GM18858 (cell line): ENCODE measurements around the gene GOLIM4.
A peak's percentile ranks its signal among the peaks of the same experiment; 100 is the strongest.

Experiments used
- ATAC-seq: cut with Tn5 transposase; IDR thresholded peaks from one replicate; pipeline ENCODE4 v1.9.1; 2021; ENCODE audit not compliant: unreplicated experiment

GOLIM4 gene

DNA sequence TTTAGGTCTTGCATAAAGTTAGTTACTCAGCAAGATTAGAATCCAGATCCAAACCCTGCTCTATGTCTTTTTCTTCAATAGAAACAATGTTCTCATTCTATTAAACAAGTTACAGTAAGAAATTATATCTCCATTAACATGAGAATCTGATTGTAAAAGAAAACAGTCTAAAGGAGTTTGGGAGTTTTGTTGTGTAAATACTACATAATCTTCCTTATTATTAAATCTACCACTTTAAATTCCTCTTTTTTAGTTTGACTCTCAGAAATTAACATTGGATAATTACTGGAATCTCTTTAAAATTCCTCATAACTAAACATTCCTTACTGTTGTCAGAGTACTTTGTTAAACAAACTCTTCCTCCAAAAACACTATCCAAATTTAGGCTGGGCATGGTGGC lies 1.7 kb upstream of the GOLIM4 start:
- ATAC-seq: no peak

DNA sequence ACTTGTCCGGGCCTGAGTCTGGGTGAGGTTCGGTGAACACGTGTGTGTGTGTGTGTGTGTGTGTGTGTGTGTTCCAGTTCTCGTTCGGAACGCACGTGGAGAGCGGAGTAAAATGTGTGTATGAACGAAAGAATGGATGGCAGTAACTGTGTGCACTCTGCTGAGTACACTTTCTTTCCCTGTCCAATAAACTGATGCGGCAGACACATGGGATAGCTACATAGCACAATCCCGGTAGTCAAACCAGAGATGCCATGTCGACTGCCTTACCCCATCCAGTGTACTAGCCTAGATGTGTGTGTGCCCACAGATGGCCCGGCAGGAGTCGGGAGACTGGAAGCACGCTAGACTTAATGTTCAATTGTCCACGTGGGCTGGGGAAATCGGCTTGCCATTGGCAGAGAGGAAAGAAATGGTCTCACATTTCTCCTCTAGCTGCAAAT lies 507 bp upstream of the GOLIM4 start:
- ATAC-seq: peak; percentile 4

DNA sequence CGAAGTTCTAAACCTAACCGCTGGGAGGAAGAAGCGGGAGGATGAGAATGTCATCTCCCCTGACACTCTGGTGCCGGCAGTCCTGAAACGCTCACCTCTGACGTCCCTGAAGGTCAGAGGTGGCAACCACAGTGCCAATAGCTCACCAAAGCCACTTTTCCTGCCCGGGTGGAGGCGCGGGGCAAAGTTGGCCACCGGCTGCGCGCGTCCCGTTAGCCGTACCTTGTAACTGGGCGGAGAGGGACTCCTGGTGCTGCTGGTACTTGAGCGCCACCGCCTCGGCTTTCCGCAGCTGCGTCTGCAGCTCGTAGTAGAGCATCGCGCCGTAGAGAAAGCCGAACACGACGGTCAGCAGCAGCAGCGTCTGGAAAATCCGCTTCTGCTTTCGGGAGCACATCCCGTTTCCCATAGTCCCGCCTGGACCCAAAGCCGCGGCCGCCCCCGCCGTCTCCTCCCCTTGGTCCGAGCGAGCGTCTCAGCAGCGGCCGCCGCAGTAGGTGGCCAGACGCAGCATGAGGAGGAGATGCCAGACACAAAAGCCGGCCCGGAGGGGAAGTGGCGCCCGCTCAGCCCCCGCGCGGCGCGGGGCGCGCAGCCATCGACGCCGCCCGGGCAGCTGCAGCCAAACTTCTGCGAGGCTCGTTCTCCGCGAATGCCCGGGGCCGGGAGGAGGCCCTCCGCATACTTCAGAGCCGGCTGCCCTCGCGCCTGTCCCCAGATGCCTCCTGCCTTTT lies 680 bp downstream of the GOLIM4 start:
- peak; percentile 37 for ATAC-seq

DNA sequence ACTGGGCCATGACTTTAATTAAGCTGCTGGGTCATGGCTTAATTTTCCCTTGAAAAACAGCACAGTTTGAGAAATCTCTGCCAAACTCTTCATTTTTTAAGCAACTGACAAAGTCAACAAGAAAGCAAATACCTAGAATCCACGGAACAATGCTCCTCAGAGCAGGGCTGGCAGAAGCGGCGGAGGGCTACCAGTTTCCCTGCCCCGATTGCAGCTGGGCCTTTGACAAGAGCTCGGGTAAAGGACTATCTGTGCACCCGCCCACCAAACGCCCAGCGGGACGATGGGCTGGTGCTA lies 1.2 kb downstream of the GOLIM4 start:
- no peak for ATAC-seq

DNA sequence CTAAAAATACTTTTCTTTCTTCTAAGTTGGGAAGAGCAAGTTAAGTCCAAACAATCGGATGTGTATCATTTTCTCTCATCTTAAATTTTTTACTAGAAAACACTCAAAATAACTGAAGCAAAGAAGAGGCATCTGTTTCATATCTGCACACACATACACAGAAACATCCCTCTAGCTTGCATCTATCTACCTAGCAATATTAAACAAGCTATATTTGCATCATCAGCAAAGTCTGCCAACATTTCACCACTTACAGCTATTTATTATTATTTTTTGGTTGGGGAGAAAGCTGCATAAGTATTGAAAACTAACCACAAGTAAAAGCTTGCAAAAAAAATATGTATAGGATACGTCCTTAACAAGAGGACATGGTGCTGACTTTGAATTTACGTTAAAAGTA lies 1.9 kb downstream of the GOLIM4 start:
- no peak for ATAC-seq

DNA sequence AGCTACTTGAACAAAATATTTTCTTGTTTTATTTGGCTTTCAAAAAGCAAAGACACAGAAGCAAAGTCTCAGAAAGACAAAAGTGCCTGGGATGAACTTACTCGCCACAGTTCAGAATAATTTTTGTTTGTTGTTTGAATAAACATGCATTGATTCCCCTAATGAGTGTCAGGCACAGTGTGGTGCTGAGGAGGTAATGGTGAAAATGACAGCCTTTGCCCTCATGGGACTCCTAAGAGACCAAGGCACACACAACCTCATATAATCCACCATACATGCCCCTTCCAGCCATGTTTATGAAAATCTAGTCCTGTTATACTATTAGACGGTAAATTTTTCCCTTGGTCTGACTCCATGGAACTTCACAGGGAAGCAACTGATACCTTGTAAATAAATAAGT lies 2.5 kb downstream of the GOLIM4 start:
- no peak for ATAC-seq

DNA sequence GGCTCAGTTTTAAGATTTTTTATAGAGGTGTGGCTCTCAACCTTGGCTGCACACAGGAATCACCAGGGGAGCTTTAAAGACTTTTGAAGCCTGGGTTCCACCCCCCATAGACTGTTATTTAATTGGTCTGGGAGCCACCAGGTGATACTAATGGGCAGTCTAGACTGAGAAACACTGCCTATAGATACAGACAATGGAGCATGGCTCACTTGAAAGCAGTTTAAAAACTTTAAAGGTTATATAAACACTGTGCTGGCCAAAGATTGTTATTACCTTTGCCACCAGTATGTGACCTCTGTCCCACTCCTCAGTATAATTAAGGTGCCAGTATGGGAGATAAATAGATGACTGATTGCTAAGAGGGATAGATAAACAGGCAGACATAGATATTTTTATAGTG lies 3.8 kb downstream of the GOLIM4 start:
- ATAC-seq: no peak

DNA sequence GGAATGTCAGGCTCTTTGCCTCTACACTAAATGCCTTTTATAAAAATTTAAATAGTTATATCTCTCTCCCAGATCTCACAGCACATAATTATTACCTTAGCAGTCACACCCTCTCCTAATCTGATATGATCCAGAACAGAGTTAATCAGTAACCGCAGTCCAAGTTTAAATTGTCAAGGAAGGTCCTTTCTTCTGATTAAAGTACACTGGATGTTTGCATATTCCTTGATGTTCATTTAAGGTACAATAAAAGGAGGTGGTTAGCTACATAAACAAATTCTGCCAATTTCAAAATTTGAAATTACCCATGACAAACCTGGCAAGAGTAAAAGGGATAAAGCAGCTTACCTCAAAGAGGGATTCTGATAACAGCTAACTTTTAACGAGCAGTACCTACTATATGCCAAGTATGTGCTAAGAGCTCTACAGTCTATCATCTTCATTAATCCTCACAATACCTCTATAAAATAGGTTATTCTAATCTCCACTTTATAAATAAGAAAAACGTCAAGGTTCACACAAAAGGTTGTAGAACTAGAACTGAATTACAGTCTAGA lies 4.3 kb downstream of the GOLIM4 start:
- no peak for ATAC-seq

DNA sequence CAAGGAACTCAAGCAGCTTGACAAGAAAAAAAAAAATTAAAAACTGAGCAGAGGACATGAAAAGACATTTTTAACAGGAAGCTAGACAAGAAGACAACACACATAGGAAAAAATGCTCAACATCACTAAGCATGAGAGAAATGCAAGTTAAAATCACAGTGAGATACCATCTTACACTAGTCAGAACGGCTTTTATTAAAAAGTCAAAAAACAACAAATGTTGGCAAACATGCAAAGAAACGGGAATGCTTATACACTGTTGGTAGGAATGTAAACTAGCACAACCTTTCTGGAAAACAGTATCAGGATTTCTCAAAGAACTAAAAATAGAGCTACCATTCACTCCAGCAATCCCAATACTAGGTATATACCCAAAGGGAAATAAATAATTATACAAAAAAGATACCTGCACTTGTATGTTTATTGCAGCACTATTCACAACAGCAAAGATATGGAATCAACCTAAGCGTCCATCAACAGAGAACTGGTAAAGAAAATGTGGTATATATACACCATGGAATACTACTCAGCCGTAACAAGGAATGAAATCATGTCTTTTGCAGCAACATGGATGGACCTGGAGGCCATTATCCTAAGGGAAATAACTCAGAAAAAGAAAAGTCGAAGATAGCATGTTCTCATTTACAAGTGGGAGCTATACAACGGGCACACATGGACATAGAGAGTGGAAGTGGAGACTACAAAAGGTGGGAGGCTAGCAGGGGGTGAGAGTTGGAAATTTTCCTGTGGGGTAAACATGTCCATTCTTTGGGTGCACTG lies 5.2 kb downstream of the GOLIM4 start:
- ATAC-seq: no peak

DNA sequence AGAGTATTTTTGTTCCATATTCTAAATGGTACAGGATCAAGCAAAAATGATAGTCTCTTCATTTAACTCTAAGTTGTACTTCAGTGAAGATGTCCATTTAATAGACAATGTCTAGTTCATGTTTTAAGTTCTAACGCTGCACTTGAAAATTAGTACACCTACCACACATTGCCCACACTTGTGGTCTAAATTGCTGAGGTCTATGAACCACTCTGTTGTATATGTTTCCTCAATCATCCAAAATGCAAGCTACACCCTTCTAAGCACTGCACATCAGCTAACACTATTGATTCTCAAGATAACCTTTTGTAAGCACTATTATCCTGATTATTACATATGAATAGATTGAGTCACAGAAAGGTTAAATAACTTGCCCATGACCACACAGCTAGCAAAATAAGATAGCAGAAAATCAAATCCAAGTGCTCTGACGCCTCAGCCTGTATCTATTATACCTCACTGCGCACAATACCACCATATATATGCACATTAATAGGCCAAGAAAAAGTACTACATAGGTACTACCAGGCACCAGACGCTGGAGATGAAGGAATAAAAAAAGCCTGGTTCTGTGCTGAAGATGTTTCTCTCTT lies 6.4 kb downstream of the GOLIM4 start:
- no peak for ATAC-seq

DNA sequence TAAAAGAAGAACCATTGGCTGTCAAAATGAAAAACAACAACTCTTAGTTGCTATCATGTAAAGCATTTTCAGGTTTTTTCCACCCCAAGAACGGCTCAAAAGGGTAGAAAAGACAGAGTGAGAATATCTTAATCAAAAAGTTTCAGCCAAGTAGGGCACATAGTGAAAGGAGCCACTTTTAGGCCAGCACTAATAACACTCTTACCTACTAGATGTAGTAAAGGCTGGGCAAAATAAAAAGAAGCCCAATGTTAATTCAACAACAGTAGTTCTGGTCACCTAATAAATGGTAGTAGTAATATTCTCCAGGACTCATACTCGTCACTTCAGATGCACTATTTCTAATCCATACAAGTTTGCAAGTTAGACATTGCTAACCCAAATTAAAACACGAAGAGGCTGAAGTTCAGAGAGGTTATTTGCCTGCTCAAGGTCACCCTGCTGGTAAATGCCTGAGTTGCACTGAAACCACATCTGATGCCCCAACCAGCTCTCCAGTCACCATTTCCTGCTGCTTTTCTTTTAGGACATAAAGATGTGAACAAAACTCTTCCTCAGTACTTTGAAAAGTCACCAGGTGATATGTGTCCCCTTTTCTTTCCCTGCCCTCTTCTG lies 7.5 kb downstream of the GOLIM4 start:
- ATAC-seq: peak; percentile 45

DNA sequence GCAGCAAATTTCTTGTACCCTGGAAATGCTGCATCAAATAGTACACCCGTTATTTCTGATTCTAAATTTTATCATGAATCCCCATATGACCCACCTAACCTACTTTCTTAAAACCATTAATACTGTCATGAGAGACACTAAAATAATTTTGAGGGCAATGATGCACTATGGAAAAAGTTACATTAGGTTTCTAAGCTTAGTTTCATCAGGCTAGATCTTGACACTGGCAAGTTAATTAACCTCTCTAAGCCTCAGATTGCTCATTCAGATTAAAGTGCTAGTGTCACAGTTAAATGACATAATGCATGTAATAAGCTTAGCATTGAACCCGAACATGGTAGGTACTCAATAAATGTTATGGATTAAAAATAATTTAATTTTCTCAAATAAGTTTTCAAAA lies 8.2 kb downstream of the GOLIM4 start:
- ATAC-seq: no peak

DNA sequence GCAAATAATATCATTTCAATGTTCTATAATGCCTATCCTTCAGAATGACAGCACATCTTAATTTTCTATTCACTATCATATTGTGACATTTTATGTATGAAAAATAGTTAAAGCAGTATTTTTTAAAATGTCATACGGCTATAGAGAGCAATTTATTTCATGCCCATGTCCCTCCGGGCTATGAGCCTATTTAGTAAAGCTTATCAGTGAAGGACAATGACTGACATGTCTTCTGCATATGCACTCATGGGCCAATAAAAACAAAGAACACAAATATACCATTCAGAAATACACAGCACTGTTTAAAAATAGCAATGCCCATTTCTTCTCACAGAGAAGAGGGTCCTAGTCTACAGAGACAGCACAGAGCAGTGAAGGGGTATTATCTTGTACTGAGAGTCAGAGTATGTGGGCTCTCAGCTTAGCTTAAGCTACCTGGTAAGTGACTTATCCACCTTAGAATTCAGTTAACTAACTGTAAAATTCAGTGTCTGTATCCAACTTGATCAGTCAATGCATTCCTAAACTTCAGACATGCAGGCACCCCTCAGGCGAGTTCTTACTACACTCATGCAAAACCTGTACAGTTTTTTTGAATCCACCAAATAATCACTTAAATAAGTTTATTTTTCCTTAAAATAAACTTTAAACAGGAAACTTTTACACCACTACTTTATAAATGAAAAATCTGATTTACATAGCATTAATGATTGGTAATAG lies 9.0 kb downstream of the GOLIM4 start:
- no peak for ATAC-seq

DNA sequence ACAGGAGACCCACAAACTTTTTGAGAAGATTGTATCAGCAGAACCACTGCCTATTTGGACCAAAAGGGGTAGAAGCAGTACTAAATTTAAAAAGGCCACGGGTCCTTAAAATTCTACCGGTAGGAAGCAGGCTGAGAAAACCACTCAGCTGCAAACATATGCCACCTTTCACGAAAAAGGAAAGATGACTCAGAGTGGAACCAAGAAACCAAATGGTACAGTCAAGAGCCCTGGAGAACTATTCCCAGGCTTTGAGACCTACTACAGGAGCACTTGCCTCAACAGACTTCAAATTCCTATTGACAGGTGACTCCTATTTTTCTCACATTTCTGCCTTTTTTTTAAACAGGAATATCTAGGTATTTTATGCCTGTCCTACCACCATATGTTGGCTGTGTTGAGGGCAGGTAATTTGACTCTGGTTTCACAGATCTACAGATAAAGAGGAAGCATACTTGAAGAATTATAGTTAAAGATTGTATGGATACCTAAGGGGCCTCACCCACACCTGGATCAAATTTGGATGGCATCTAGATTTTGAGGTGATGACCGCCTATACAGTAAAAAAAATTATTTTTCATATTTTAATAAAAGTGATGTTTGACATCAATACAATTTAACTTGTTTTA lies 10.1 kb downstream of the GOLIM4 start:
- ATAC-seq: peak; percentile 64

DNA sequence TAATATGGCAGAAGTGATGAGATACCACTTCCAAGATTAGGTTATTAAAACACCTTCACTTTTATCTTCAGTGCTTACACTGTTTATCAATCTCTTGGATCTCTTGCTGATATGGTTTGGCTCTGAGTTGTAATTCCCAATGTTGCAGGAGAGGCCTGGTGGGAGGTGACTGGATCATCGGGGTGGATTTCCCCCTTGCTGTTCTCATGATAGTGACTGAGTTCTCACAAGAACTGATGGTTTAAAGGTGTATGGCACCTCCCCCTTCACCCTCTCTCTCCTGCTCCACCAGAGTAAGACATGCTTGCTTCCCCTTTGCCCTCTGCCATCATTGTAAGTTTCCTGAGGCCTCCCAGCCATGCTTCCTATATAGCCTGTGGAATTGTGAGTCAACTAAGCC lies 11.8 kb downstream of the GOLIM4 start:
- no peak for ATAC-seq

DNA sequence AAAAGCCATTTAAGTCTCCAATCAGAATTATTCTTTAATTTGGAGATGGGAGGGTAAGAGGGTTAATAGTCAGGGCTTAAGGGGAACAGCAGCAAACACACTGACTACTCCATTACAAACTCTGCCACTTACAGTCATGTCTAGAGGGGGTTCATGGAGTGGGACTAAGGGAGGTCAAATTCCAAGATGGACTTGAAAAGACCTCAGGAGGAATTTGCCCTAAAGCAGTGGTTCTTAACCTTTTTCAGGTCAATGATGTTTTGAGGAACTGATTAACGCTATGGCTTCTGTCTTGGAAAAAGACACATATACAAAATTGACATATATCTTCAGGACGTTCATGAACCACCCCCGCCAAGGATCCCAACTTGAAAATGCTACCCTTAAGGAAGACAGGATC lies 13.9 kb downstream of the GOLIM4 start:
- no peak for ATAC-seq

DNA sequence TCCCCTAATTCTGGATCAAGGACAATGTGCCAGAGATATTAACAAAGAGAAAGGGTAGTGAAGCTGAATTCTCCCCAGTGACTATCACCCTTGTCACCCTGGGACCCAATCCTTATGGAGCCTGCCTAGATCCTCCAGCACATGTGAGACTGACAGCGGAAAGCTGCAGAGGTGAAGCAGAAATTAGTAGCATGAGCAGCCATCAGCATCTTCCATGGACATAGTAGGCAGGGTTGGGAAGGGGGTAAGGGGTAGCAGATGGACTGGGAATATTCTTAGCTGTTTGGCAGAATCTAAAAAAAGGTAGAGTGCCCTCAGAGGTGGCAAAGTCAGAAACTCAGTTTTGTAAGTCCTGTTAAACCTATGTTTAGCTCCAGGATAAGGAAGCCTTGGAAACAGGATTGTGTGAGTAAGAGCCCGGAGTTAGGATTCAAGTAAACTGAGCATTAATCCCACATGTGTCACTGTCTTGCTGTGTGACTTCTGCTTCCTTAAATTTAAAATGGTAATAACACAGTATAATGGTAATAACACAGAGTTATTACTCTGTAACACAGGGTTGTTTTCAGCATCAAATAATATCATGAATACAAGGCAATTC lies 14.5 kb downstream of the GOLIM4 start:
- ATAC-seq: no peak

DNA sequence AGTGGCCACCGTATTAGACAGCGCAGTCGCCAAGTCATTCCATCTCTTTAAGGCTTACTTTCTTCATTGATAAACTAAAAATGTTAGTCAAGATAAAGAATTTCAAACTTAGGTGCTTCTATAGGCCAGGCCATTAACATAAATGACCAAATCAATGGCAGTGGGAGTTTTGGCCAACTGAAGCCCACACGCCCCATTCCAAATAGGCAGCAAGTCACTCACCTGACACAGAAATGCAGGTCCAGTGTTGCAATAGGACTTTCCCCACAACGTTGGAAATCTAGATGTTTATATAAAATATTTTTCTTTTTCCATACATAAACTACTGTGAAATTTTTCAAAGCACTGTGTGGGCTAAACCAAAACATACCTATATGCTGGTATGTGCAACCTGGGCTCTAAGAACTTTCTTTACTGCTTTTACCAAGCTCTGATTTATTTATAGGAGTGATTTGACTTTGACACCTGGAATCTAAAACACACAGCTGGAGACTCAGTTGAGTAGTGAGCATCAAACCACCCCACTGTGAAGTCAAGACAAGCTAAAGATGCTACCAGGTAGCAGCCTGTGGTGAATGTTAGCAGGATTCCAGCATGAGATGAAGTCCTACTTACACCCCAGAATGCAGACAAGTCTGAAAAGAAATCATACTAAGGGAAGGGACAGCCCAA lies 15.1 kb downstream of the GOLIM4 start:
- ATAC-seq: no peak

DNA sequence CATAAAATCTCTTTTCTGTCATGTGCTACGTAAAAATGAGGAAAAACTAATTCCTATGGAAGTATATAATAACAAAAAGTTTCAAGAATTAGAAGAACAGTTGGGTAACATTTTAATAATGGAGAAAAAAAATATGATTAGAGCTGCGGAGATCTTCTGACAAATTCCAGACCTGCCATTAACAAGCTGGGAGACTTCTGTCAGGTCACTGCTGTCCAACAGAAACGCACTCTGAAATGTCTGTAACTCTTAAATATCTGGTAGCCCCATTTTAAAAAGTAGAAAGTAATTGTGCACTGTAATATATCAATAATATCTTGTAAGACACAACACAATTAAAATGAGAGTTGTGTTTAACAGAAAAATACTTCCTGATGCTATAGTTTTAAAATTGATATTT lies 15.7 kb downstream of the GOLIM4 start:
- no peak for ATAC-seq

DNA sequence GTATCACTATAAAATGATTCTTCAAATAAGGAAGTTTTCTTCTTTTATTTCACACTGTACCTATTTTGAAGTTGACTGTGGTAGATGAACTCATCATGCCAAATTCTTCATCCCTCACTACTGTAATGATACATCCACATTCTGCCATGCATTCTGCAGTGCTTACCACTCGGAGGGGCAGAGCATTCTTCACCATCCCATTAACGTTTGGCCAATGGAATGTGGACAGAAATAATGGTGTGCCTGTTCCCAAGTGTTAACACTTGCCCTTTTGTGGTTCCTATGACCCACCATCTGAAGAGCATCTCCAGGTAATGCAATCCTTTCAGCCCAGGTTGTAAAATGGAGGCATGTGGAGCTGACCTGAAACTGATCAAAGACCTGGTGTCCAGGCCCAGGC lies 18.6 kb downstream of the GOLIM4 start:
- ATAC-seq: no peak
